ENCODE data around the gene AKNA.

AKNA gene

DNA sequence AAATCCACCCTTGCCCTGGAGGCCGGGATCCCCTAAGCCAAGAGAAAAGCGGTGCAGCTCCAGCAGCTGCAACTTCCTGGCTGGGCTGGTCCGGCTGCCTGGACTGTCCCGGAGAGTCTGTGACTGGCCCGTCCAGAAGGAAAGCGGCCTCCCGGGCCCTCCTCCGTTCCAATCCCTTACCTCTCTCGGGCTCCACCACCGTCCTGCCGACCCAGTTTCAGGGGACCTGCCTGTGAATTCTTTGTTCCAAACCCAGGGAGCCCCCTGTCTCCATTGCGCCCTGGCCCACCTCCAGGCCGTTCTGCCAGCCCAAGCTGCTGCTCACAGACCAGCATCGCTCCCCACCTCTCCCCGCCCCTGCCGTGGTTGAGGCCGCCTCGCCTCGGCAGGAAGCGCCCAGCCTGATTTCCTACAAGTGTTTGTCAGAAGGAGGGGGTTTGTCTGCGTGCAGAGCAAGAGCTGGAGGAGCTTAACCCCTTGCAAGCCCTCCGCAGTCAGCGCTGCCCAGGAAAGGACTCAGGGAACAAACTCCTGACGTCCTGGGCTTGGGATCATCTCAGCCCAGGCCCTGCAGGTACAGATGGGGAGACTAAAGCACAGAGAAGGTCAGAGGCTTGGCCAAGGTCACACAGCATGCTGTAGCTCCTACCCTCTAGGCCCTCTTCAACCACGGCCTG, at the start of gene AKNA:
Gene AKNA (minus strand): TSS at position 303 of the 677 bp plus-strand sequence. CDS start 6,649 bp downstream, outside the sequence.
- TF ChIP-seq, protein P1, sequence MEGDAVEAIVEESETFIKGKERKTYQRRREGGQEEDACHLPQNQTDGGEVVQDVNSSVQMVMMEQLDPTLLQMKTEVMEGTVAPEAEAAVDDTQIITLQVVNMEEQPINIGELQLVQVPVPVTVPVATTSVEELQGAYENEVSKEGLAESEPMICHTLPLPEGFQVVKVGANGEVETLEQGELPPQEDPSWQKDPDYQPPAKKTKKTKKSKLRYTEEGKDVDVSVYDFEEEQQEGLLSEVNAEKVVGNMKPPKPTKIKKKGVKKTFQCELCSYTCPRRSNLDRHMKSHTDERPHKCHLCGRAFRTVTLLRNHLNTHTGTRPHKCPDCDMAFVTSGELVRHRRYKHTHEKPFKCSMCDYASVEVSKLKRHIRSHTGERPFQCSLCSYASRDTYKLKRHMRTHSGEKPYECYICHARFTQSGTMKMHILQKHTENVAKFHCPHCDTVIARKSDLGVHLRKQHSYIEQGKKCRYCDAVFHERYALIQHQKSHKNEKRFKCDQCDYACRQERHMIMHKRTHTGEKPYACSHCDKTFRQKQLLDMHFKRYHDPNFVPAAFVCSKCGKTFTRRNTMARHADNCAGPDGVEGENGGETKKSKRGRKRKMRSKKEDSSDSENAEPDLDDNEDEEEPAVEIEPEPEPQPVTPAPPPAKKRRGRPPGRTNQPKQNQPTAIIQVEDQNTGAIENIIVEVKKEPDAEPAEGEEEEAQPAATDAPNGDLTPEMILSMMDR (IDR thresholded peaks at IDR 0.05; ENCODE audit: low read depth, low read length) = no peak
- in situ Hi-C loops (cut with HindIII; ENCODE audit: low sequenced_read_pairs) = no loop called here

DNA sequence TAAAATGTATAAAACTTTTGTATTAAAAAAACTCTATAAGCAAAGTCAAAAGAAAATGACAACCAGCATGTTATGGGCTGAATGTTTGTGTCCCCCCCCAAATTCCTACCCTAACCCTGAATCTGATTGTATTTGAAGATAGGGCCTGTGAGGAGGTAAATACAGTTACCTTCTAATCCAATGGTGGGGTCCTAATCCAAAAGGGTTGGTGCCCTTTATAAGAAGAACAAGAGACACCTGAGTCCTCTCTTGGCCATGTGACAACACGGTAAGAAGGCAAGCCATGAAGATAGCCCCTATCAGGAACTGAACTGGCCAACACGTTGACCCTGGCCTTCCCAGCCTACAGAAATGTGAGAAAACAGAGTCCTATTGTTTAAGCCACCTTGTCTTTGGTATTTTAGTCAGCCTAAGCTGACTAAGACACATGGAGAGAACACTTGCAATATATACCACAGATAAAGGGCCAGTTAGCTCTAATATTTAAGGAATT, 49.7 kb upstream of the AKNA start:
- in situ Hi-C loops (cut with HindIII; ENCODE audit: low sequenced_read_pairs) = no loop called here
- H3K4me3 ChIP-seq (ENCODE audit: low read depth, low read length) = no peak overlapping the region

More for the DNA sequence above, at the start of gene AKNA:
- peak; percentile 82 for DNase-seq (ENCODE audit: low read depth, low spot score)
- H3K4me3 ChIP-seq (ENCODE audit: low read depth, low read length) = peak within 1 kb of the TSS; percentile 67

GRCh38 chr9:114434878-114435311, 47.1 kb upstream of the AKNA start:
- in situ Hi-C loops (cut with HindIII; ENCODE audit: low sequenced_read_pairs) = no loop called here
- H3K4me3 ChIP-seq (ENCODE audit: low read depth, low read length) = no peak overlapping the region
- TF ChIP-seq, protein P1 (IDR thresholded peaks at IDR 0.05; ENCODE audit: low read depth, low read length) = peak; percentile 73
- DNase-seq (ENCODE audit: low read depth, low spot score) = peak; percentile 16

More for the DNA sequence above, 49.7 kb upstream of the AKNA start:
- TF ChIP-seq, protein P1 (IDR thresholded peaks at IDR 0.05; ENCODE audit: low read depth, low read length) = no peak
- DNase-seq (ENCODE audit: low read depth, low spot score) = no peak

DNA sequence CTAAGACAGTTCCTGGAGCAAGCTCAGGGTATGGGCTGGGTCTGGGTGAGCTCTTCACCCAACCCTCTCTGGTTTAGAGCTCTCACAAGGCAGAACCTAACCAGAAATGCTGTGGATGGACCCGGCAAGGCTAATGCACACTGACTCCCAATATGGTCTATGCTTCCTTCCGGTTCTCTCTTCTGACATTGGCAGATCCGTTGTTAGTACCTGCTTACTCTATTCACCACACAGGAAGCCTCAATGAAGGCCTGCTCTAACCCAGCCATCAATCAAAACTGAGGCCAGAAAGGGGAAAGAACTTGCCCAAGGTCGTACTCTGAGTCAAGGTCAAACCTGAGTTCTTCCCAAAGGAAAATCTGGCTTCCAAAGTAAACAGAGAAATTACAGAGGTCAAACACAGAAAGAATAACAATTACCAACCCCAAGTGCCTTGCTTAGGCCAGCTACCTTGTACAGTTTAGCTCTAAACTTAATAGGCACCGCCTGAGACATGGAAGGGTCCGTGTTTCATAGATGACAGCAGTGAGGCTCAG, 46.0 kb upstream of the AKNA start:
- no peak for DNase-seq (ENCODE audit: low read depth, low spot score)
- TF ChIP-seq, protein P1 (IDR thresholded peaks at IDR 0.05; ENCODE audit: low read depth, low read length) = no peak
- in situ Hi-C loops (cut with HindIII; ENCODE audit: low sequenced_read_pairs) = no loop called here
- H3K4me3 ChIP-seq (ENCODE audit: low read depth, low read length) = no peak overlapping the region

- no peak overlapping the region for H3K4me3 ChIP-seq (ENCODE audit: low read depth, low read length)
- DNase-seq (ENCODE audit: low read depth, low spot score) = no peak
- TF ChIP-seq, protein P1 (IDR thresholded peaks at IDR 0.05; ENCODE audit: low read depth, low read length) = no peak
- in situ Hi-C loops (cut with HindIII; ENCODE audit: low sequenced_read_pairs) = no loop called here
Observed at GRCh38 chr9:114433086-114433485, 45.3 kb upstream of the AKNA start.

DNA sequence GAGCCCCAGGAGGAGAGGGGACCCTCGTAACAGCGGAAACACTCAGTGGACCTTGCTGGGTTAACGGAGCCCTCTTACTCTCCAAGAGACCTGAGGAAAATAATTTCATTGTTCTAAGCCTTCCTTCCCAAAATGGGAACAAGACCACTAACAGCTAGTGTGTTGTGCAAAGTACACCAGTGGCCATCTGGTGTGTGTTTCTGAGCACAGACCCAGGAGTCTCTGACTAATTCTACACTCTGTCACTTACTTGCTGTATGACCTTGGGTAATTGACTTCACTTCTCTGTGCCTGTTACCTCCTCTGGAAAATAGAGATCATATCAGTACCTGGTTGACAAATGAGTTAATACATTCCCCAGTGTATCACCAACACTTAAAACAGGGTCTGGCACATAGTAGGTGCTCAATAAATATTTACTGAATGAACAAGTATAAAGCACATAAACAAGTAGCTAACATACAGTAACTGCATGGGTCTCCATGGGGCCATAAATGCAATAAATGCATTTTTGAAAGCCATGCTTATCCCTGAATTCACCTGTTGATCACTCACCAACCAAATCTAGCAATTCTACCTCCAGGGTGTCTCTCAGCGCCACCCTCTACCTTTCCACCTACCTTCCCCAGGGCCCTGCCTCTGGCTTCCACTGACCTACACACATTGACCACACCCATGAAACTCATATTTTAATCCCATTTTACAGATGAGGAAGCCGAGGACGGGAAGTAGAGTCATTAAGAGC, 44.7 kb upstream of the AKNA start:
- no peak for DNase-seq (ENCODE audit: low read depth, low spot score)
- no peak overlapping the region for H3K4me3 ChIP-seq (ENCODE audit: low read depth, low read length)
- TF ChIP-seq, protein P1 (IDR thresholded peaks at IDR 0.05; ENCODE audit: low read depth, low read length) = no peak
- in situ Hi-C loops (cut with HindIII; ENCODE audit: low sequenced_read_pairs) = no loop called here

All from astrocyte of the spinal cord (primary cell).